Esophagus squamous epithelium (tissue), 5 donors: ENCODE measurements around the gene KANSL1. TPM values are rescaled to one million over a fixed set of nuclear protein-coding genes. Genes with fewer than 3 reads are reported as not detected.

Source experiments
- DNase-seq: peaks from one replicate; lab custom pipeline; 2025; lab: John Stamatoyannopoulos, UW
- H3K27ac ChIP-seq, 4 donors: fragments of 200-600 bp; sonication (generic); one replicate each; pipeline ENCODE4 v1.5.1; 2016 to 2019; ENCODE audit warnings: mild to moderate bottlenecking in 1 of 4
- H3K27me3 ChIP-seq, 4 donors: fragments of 200-600 bp; sonication (generic); 1 replicate in 3 of 4; 2 replicates in 1 of 4; pipeline versions ENCODE4 v1.5.1 to v1.6.0; 2017 to 2021; ENCODE audit warnings: antibody characterized with exemption in 1 of 4
- H3K36me3 ChIP-seq, 3 donors: fragments of 200-600 bp; sonication (generic); one replicate each; pipeline ENCODE4 v1.5.1; 2016 to 2019
- H3K4me1 ChIP-seq, 3 donors: fragments of 200-600 bp; sonication (generic); one replicate each; pipeline ENCODE4 v1.5.1; 2017 to 2019
- H3K4me3 ChIP-seq, 4 donors: fragments of 200-600 bp; sonication (generic); 1 replicate in 3 of 4; 2 replicates in 1 of 4; pipeline ENCODE4 v1.5.1; 2016 to 2019; ENCODE audit warnings: mild to moderate bottlenecking in 2 of 4, moderate library complexity in 1 of 4
- H3K9me3 ChIP-seq, 3 donors: fragments of 200-600 bp; sonication (generic); one replicate each; pipeline ENCODE4 v1.5.1; 2016 to 2019
- POLR2A ChIP-seq, 4 donors: fragments of 450-650 bp; IDR thresholded peaks; one replicate each; pipeline ENCODE4 v1.6.1; 2017; ENCODE audit warnings: antibody characterized with exemption in 4 of 4, mild to moderate bottlenecking in 4 of 4, moderate library complexity in 3 of 4
- whole genome bisulfite sequencing, 2 donors: methylation state at CpG; one replicate each; pipeline ENCODE4 v1.1.5; 2018; 5-methylcytosine and 5-hydroxymethylcytosine counted together
- intact Hi-C: fragments of 100-400 bp; cut with DNase I; formaldehyde crosslinking; loops from one replicate; pipeline ENCODE4 v1.15.0; 2022
- total RNA-seq, 4 donors: library from RNA; depleted of rRNA; stranded (reverse); fragments of >200 nt; gene quantifications; one replicate each; pipeline ENCODE4 v1.1.0, GENCODE V29; 2016
- TF ChIP-seq, protein P1 (sequence below), 6 experiments: fragments of 450-650 bp in 4 of 6; fragments of 200-600 bp in 2 of 6; sonication (generic) in 2 of 6; IDR thresholded peaks; one replicate each; pipeline ENCODE4 v1.5.1; 2016 to 2019; ENCODE audit warnings: antibody characterized with exemption in 6 of 6, mild to moderate bottlenecking in 4 of 6, moderate library complexity in 4 of 6
- donor health status: DM: yes; HTN: yes; CAD: no.

KANSL1 gene
- total RNA-seq, 4 donors from 2014 or later, result 31.0 to 79.0 (median 51.8) TPM

DNA sequence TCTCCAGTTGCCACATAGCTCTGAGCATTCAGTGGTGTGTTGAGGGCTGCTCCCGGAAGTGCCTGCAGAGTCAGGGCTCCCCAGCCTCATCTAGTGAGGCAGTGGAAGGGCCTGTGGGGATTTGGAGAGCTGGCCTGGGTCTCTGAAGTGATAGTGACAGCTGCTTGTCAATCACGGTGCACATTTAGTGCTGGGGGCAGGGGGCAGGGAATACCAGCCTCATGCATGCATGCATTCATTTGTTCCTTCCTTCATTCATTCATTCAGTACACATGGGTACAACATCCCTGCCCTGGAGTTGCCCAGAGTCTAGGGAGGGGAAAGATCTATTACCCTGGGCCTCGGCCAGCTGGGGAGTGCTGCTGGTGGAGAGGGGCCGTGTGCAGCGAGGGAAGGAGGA is 205.5 kb downstream of the KANSL1 start:
- H3K27me3 ChIP-seq, result no peaks in the 10 kb centered on the region
- WGBS, 2 donors, result 81 to 88% methylated on average over 3 to 4 of the region's 5 CpGs

GRCh38 chr17:45986056-45986455 is 207.2 kb downstream of the KANSL1 start:
- Histone ChIP-seq H3K36me3 (peaks cover 0 to 6% (median 0%) of the 10 kb centered on the region in 3 donors), H3K4me3 (no peak overlapping the region), H3K9me3 (no peaks in the 10 kb centered on the region), H3K4me1 (peaks cover 0 to 14% (median 0%) of the 10 kb centered on the region in 3 donors), H3K27ac (no peak overlapping the region), H3K27me3 (no peaks in the 10 kb centered on the region)
- DNase-seq, result no peak
- TF ChIP-seq, protein P1, sequence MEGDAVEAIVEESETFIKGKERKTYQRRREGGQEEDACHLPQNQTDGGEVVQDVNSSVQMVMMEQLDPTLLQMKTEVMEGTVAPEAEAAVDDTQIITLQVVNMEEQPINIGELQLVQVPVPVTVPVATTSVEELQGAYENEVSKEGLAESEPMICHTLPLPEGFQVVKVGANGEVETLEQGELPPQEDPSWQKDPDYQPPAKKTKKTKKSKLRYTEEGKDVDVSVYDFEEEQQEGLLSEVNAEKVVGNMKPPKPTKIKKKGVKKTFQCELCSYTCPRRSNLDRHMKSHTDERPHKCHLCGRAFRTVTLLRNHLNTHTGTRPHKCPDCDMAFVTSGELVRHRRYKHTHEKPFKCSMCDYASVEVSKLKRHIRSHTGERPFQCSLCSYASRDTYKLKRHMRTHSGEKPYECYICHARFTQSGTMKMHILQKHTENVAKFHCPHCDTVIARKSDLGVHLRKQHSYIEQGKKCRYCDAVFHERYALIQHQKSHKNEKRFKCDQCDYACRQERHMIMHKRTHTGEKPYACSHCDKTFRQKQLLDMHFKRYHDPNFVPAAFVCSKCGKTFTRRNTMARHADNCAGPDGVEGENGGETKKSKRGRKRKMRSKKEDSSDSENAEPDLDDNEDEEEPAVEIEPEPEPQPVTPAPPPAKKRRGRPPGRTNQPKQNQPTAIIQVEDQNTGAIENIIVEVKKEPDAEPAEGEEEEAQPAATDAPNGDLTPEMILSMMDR (IDR thresholded peaks at IDR 0.05), result no peak
- TF ChIP-seq POLR2A (IDR thresholded peaks at IDR 0.05), result no peak
- WGBS, 2 donors, result 83 to 88% methylated on average over 3 to 4 of the region's 4 CpGs
- intact Hi-C loops, result no loop called here

More for the DNA sequence above, 205.5 kb downstream of the KANSL1 start:
- no peak for TF ChIP-seq POLR2A (IDR thresholded peaks at IDR 0.05)
- TF ChIP-seq, protein P1 (IDR thresholded peaks at IDR 0.05), result no peak
- Histone ChIP-seq H3K36me3 (peaks cover 0 to 6% (median 0%) of the 10 kb centered on the region in 3 donors), H3K4me1 (peaks cover 0 to 23% (median 0%) of the 10 kb centered on the region in 3 donors), H3K27ac (no peak overlapping the region), H3K4me3 (no peak overlapping the region), H3K9me3 (no peaks in the 10 kb centered on the region)
- intact Hi-C loops, result no loop called here
- no peak for DNase-seq

DNA sequence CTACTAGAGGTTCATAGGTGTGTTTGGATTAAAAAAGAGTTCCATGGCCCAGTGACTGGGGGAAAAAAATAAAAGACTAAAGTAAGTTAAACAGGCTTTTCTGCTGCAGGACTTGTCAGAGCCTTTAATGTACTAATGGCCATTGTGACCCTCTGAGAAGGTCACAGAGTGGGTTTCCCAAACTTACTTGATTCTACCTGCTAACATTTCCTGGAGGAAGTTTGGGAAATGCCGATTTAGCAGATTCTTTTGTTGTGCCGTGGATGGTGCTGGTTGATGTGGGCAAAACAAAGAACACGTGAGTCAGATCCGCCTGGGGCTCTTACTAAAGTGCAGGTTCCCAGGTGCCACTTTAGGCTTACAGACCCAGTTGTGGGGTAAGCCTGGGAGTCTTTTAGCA is 207.8 kb downstream of the KANSL1 start:
- H3K4me3 ChIP-seq, result no peak overlapping the region
- H3K9me3 ChIP-seq, result no peaks in the 10 kb centered on the region
- peaks cover 0 to 6% (median 0%) of the 10 kb centered on the region in 3 donors for H3K36me3 ChIP-seq
- TF ChIP-seq, protein P1 (IDR thresholded peaks at IDR 0.05), result no peak
- no peak for TF ChIP-seq POLR2A (IDR thresholded peaks at IDR 0.05)
- 35 to 53% methylated on average over 4 of the region's 4 CpGs for whole genome bisulfite sequencing, 2 donors
- no peaks in the 10 kb centered on the region for H3K27me3 ChIP-seq
- DNase-seq, result no peak
- no peak overlapping the region for H3K27ac ChIP-seq
- intact Hi-C loops, result no loop called here
- H3K4me1 ChIP-seq, result peaks cover 0 to 14% (median 0%) of the 10 kb centered on the region in 3 donors

GRCh38 chr17:45984368-45984767 is 208.9 kb downstream of the KANSL1 start:
- no peaks in the 10 kb centered on the region for H3K27me3 ChIP-seq
- H3K9me3 ChIP-seq, result no peaks in the 10 kb centered on the region
- intact Hi-C loops, result no loop called here
- TF ChIP-seq, protein P1 (IDR thresholded peaks at IDR 0.05), result no peak
- TF ChIP-seq POLR2A (IDR thresholded peaks at IDR 0.05), result no peak
- no peak overlapping the region for H3K27ac ChIP-seq
- H3K4me1 ChIP-seq, result peaks cover 0 to 14% (median 0%) of the 10 kb centered on the region in 3 donors
- 93 to 100% methylated on average over 3 to 4 of the region's 5 CpGs for WGBS, 2 donors
- peaks cover 0 to 6% (median 0%) of the 10 kb centered on the region in 3 donors for H3K36me3 ChIP-seq
- no peak for DNase-seq
- no peak overlapping the region for H3K4me3 ChIP-seq

DNA sequence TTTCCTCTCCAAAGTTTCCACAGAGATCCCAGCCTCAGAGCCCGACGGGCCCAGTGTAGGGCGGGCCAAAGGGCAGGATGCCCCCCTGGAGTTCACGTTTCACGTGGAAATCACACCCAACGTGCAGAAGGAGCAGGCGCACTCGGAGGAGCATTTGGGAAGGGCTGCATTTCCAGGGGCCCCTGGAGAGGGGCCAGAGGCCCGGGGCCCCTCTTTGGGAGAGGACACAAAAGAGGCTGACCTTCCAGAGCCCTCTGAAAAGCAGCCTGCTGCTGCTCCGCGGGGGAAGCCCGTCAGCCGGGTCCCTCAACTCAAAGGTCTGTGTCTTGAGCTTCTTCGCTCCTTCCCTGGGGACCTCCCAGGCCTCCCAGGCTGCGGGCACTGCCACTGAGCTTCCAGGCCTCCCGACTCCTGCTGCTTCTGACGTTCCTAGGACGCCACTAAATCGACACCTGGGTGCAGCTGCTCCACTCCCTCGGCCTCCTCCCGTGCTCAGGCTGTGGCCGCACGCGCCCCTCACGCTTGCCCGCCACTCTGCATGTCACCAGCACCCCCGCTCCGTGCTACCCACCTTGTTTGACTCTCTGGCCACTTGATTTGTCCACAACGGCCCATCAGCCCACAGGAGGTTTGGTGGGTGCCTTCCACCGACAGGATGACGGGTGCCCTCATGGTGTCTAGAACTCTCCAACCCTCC is 209.5 kb downstream of the KANSL1 start:
- Histone ChIP-seq H3K27ac (no peak overlapping the region), H3K27me3 (no peaks in the 10 kb centered on the region), H3K36me3 (peaks cover 0 to 6% (median 0%) of the 10 kb centered on the region in 3 donors), H3K4me1 (peaks cover 0 to 14% (median 0%) of the 10 kb centered on the region in 3 donors), H3K9me3 (no peaks in the 10 kb centered on the region), H3K4me3 (no peak overlapping the region)
- TF ChIP-seq POLR2A (IDR thresholded peaks at IDR 0.05), result no peak
- intact Hi-C loops, result no loop called here
- 64 to 80% methylated on average over 17 to 18 of the region's 31 CpGs for whole genome bisulfite sequencing, 2 donors
- no peak for DNase-seq
